NCI-H1417 treated with DMSO at 0.1 percent for 48 hours (cell line): ENCODE results near the gene AP3B1.
A peak's percentile ranks its signal among the peaks of the same experiment; 100 is the strongest.

Experiments used
- DNase-seq: peaks from one replicate; lab custom pipeline; 2025; lab: John Stamatoyannopoulos, UW

The AP3B1 gene

GRCh38 chr5:78294248-78295034 is at the start of gene AP3B1:
Gene AP3B1 (minus strand): TSS chr5:78294698. CDS start chr5:78294579, 119 bp downstream.
- DNase-seq, result peak; percentile 71

GRCh38 chr5:78341440-78341839 is 46.9 kb upstream of the AP3B1 start:
- no peak for DNase-seq

- no peak for DNase-seq
Measured at GRCh38 chr5:78339617-78340436, 45.3 kb upstream of the AP3B1 start.

DNA sequence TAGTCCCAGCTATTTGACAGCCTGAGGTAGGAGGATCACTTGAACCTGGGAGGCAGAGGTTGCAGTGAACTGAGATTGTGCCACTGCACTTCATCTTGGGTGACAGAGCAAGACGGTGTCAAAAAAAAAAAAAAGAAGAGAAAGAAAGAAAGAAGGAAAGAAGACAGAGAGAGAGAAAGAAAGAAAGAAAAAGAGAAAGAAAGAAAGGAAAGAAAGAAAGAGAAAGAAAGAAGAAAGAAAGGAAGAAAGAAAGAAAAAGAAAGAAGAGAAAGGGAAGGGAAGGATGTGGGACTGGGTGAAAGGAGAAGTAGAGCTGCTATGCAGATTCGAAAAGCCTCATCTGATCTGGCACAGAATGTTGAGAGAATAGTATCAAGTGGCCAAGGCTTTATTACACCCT is 42.2 kb upstream of the AP3B1 start:
- no peak for DNase-seq

GRCh38 chr5:78335976-78336375 is 41.5 kb upstream of the AP3B1 start:
- no peak for DNase-seq

- no peak for DNase-seq
Measured at GRCh38 chr5:78334811-78335210, 40.3 kb upstream of the AP3B1 start.

DNA sequence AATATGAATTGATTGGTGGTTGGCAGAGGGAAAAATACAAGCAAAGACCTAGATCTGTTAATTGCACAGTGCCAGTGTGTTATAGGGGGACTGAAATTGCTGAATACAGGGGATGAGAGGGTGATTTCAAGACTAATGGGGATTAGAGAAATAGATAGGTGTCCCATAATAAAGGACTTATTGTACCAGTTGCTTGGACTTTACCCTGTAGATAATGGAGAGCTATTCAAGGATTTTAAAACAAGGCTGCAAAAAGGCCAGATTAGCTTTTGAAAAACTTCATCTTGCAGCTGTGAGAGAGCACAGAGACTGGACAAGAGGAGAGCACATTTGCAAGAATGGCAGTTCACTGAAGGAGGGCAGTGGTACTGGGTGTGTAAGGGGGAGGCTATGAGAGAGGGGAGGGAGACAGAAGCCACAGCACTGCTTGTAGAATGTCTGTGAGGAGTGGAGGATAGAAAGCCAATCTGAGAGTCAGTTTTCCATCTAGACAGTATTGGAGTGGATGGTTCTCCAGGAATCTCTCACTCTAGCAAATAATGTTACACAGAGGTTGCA is 37.1 kb upstream of the AP3B1 start:
- no peak for DNase-seq

DNA sequence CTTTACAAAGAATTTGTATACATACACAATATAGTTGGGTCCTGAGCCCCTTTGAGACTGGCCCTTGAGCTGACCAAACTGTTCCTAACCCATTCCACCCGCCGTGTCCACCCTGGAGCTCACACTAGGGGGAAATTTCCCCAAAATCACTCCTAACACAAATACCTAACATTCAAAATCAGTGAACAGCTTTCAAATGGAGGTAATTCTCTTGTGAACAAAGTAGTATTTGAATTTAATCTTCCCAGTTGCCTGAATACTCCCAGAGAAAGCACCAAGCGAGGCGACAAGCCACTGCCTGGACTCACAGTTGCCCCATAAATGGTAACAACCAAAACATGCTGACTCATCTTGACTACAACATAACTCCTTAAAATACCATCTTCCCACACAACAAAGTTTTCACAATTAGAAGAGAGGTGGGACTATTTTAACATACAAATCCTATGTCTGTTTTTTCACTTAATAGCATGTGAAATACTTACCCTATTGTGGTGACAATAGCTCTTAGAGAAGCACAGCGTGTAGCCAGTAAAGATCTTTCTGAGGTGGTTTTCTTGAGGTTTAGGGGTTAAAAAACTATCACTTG is 34.2 kb upstream of the AP3B1 start:
- no peak for DNase-seq

DNA sequence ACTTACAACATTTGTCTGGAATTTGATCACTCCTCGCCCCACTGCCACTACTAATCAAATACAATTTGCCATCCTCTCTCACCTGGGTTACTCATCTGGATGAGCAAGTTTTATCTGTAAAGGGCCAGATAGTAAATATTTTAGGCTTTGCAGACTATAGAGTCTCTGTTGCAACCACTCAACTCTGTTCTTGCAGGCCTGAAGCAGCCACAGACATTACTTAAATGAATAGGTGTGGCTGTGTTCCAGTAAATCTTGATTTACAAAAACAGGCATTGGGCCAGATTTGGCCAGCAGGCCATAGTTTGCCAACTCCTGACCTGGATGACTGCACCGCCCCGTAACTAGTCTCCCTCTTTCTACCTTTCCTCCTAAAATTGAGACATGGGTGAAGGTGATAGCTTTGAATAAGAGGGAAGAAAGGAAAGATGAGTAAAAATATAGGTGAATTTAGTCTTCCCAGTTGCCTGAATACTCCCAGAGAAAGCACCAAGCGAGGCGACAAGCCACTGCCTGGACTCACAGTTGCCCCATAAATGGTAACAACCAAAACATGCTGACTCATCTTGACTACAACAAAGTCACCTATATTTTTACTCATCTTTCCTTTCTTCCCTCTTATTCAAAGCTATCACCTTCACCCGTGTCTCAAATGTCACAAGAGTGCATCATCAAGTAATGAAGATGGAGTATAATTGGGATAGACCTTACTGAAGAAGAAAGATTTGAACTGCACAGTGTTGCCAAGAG is 33.4 kb upstream of the AP3B1 start:
- no peak for DNase-seq

- no peak for DNase-seq
Measured at GRCh38 chr5:78326930-78327329, 32.4 kb upstream of the AP3B1 start.

DNA sequence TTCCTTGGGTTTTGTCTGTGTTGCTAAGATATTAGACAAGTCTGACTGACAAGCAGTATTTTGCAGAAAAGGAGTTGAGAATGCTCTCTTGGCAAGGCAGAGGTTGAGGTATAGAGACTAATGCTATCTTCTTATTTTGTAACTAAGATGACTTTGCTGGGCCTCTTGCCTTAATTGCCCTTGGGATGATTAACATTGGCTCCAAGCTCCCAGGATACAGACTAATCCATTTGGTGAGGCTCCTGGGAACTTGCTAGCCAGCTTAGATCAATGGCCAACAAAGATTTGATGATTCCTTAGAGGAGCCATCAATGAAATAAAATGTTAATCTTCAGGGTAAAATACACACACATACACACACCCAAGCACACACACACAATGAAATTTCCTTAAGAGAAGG is 28.7 kb upstream of the AP3B1 start:
- no peak for DNase-seq

DNA sequence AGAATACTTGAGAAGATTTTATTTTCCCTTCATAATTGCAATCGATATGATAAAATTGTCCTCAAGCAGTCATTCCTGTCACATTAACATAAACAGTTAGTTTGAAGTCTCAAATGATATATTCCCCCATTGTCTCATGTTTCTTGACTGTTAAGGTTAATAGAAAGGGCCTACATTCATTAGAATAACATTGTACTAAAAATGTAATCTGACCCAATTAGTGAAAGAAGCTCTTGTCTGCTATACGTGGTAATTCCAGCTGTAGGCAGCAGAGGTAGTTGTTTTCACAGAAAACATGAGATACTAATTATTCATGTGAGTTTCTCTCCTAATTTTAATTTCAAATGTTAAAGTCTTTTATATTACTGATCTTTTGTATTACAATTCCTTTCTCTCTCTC is 25.9 kb upstream of the AP3B1 start:
- no peak for DNase-seq

DNA sequence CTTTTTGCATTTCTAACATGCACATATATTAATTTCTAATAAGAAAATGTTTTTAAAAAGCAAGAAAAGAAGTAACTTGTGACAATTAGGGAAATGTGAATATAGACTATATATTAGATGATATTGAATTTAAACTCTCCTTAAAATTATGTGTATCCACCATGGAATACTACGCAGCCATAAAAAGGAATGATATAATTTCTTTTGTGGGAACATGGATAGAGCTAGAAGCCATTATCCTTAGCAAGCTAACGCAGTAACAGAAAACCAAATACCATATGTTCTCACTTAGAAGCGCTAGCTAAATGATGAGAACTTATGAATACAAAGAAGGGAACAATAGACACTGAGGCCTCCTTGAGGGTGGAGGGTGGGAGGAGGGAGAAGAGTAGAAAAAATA is 23.8 kb upstream of the AP3B1 start:
- DNase-seq, result no peak

DNA sequence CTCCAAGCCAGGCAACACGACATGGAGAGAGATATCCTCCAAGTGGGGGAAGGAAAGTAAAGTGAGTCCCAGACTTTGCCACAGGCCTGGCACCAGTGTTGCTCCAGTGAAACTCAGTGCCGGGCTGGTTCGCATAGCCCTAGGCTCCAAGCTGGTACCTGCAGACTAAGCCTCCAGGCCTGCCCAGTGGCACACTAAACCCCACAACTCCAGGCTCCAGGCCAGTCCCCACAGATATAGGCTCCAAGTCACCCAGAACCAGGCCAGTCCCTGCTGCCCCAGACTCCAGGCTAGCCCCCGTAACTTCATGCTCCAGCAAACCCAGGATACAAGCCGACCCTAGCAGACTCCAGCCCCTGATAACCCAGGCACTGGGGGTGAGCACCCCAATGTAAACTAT is 23.0 kb upstream of the AP3B1 start:
- no peak for DNase-seq

DNA sequence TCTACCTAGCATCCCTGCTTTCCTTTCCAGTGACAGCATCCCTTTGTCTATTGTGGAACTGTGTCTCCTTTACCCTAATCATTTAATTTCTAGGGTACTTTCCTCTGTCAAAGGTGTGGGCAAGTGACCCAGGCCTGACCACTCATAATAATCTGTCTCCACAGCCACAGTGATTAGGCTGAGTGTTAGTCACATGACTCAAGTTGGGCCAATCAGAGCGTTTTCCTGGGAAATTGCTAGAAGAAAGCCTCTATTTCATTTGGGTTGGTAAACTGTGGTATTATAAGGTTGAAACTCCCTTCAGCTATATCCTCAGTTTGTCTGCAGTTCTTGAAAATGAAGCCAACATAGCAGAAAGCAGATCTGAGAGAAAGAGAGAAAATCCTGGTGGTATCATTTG is 14.2 kb upstream of the AP3B1 start:
- no peak for DNase-seq

GRCh38 chr5:78300464-78301045 is 6.1 kb upstream of the AP3B1 start:
- no peak for DNase-seq

DNA sequence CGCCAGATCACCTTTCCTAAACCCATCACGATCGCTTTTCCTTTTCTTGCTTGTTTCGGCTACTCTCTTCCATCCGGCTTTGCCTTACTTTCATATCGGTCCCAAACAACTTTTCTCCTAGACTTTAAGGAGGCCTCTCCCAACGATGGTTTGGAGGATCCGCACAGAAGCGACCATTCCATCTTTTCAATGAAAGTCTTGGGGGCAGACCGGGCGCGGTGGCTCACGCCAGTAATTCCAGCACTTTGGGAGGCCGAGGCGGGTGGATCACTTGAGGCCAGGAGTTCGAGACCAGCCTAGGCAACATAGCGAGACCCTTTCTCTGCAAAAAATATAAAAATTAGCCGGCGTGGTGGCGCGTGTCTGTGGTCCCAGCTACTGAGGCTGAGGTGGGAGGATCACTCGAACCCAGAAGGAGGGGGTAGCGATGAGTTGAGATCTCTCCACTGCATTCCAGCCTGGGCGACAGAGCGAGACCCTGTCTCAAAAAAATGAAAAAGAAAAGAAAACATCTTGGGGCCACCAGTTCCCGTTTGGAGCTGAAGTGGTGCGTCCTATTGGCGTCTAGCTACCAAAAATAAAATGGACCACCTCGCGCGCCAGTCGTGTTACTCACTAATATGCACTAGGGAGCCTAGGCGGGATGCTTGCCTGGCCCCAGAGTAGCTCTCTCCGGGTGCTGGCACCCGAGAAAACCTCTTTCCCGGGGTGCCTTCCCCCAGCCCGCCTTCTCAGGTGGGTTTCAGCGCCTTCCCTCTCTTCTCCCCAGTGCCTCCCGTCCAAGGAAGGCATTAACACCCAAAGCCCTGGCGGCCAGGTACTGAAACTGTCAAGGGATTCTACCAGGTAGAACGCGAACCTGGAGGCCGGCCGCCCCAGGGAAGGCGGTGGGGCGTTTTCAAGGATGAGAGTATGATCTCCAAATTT is 800 bp upstream of the AP3B1 start:
- DNase-seq, result no peak

DNA sequence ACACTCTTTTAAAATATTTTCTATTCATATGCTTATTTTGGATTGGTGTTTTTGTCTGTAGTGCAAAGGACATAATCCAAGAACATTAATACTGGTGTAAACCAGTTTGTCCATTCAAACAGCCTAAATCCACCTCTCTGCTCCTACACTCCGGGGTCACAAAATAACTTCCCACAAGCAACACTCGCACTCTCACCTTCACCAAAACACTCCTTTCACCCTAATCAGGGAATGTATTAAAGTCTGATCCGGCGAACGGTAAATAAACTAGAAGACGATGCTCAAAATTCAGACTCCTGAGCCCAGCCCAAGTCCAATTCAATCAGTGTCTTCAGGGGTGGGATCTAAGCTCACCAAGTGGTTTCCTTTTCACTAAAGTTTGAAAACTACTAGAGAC is 649 bp downstream of the AP3B1 start:
- DNase-seq, result no peak

DNA sequence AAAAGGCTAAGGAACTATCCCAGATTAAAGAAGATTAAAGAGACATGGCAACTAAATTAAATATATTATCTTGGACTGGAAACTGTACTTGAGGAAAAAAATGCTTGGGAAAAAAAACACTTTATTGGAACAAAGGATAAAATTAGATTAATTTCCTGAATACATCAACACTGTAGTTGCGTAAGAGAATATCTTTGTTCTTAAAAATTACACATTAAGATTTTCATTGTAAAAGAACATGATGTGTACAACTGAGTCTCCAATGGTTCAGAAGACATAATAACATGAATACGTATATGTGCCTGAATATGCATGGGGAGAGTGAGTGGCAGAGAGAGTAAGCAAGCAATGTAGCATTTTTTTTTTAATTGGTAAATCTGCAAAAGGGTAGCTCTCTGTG is 2.8 kb downstream of the AP3B1 start:
- no peak for DNase-seq

DNA sequence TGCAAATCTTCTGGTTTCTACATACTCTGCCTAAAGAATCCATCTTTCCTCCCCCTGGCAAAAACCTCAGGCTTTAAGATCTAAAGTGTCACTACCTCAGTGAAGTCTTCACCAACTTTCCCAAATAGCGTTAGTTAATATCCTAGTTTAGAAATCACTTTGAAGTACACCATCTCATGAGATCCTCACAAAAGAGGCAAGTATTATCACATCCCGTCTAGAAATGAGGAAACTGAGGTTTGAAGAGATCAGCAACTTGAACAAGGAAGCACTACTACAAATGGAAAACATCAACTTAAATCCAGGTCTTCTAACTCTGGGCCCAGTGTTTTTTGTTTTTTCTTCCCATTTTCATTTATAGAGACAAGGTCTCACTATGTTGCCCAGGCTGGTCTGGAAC is 4.6 kb downstream of the AP3B1 start:
- DNase-seq, result no peak

DNA sequence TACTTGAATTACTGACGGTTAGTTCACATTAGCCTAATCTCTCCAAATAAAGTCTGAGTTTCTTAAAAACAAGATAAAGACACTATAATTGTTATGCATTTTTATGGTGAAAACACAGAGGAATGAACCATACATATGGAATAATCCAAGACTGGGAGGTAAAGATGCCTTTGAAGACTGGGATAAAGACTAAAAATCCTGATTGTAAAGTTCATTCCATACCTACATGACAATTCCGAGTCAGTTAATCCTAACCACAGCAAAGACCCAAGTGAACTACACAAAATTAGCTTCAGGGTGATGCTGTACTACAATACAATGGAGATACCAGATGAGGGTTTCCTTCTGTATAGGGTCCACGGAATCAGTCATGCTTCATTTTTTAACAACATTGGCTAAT is 6.3 kb downstream of the AP3B1 start:
- DNase-seq, result no peak
